ENCODE data around the gene CNOT8. TPM values are rescaled to one million over a fixed set of nuclear protein-coding genes. Genes with fewer than 3 reads are reported as not detected.
"Not testable (repeated sequence)": the region's sequence is repeated elsewhere in the genome, so short reads cannot be mapped to it uniquely, and the experiment has no call there.

Gene CNOT8
- 73.0 and 82.1 TPM in 2 replicates for total RNA-seq

- intact Hi-C loops (cut with micrococcal nuclease): loop anchor here (1.0 to 5.0 kb wide), 9 partner anchors 46 to 820 kb away; partner anchors contain the start of genes FAM114A2, GALNT10, GEMIN5 and LARP1
These were observed at the start of gene CNOT8 for GRCh38 chr5:154858297-154858971. Gene CNOT8, plus strand, starts transcription at chr5:154858627. Its CDS starts 4,652 bp downstream, at chr5:154863279.

- intact Hi-C loops (cut with micrococcal nuclease): loop anchor here (5.0 to 10.0 kb wide), 2 partner anchors 336 to 346 kb away; no protein-coding TSS in a partner anchor
These were observed 47.2 kb upstream of the CNOT8 start for GRCh38 chr5:154811239-154811638.

- intact Hi-C loops (cut with micrococcal nuclease): loop anchor here (1.0 to 10.0 kb wide), 7 partner anchors 46 to 347 kb away; partner anchors contain the start of genes CNOT8, GEMIN5 and LARP1
These were observed 46.6 kb upstream of the CNOT8 start for GRCh38 chr5:154811653-154812465.

GRCh38 chr5:154813158-154813557 lies 45.3 kb upstream of the CNOT8 start:
- intact Hi-C loops (cut with micrococcal nuclease): loop anchor here (5.0 to 10.0 kb wide), 2 partner anchors 334 to 348 kb away; no protein-coding TSS in a partner anchor

GRCh38 chr5:154813736-154814135 lies 44.7 kb upstream of the CNOT8 start:
- intact Hi-C loops (cut with micrococcal nuclease): loop anchor here (5.0 to 10.0 kb wide), 2 partner anchors 334 to 349 kb away; no protein-coding TSS in a partner anchor

- intact Hi-C loops (cut with micrococcal nuclease): loop anchor here (10.0 kb wide), 1 partner anchor 350 kb away; no protein-coding TSS in a partner anchor
These were observed 43.4 kb upstream of the CNOT8 start for GRCh38 chr5:154815025-154815424.

GRCh38 chr5:154815684-154816247 lies 42.7 kb upstream of the CNOT8 start:
- intact Hi-C loops (cut with micrococcal nuclease): loop anchor here (10.0 kb wide), 1 partner anchor 351 kb away; no protein-coding TSS in a partner anchor

GRCh38 chr5:154816891-154817492 lies 41.4 kb upstream of the CNOT8 start:
- intact Hi-C loops (cut with micrococcal nuclease): loop anchor here (10.0 kb wide), 1 partner anchor 352 kb away; no protein-coding TSS in a partner anchor

- intact Hi-C loops (cut with micrococcal nuclease): loop anchor here (10.0 kb wide), 1 partner anchor 353 kb away; no protein-coding TSS in a partner anchor
These were observed 40.6 kb upstream of the CNOT8 start for GRCh38 chr5:154817815-154818214.

- intact Hi-C loops (cut with micrococcal nuclease): loop anchor here (10.0 kb wide), 1 partner anchor 354 kb away; no protein-coding TSS in a partner anchor
These were observed 39.8 kb upstream of the CNOT8 start for GRCh38 chr5:154818471-154819116.

- intact Hi-C loops (cut with micrococcal nuclease): loop anchor here (10.0 kb wide), 1 partner anchor 355 kb away; no protein-coding TSS in a partner anchor
These were observed 38.9 kb upstream of the CNOT8 start for GRCh38 chr5:154819546-154819945.

- intact Hi-C loops (cut with micrococcal nuclease): no loop called here
These were observed 38.0 kb upstream of the CNOT8 start for GRCh38 chr5:154820383-154820782.

- intact Hi-C loops (cut with micrococcal nuclease): not testable (repeated sequence)
These were observed 35.5 kb upstream of the CNOT8 start for GRCh38 chr5:154822896-154823295.

GRCh38 chr5:154823605-154824004 lies 34.8 kb upstream of the CNOT8 start:
- intact Hi-C loops (cut with micrococcal nuclease): no loop called here

GRCh38 chr5:154824070-154824469 lies 34.4 kb upstream of the CNOT8 start:
- intact Hi-C loops (cut with micrococcal nuclease): no loop called here

GRCh38 chr5:154829181-154829588 lies 29.2 kb upstream of the CNOT8 start:
- intact Hi-C loops (cut with micrococcal nuclease): loop anchor here (1.0 kb wide), 1 partner anchor 30 kb away; no protein-coding TSS in a partner anchor

- intact Hi-C loops (cut with micrococcal nuclease): loop anchor here (1.0 kb wide), 1 partner anchor 30 kb away; no protein-coding TSS in a partner anchor
These were observed 28.7 kb upstream of the CNOT8 start for GRCh38 chr5:154829589-154830218.

GRCh38 chr5:154830219-154830595 lies 28.2 kb upstream of the CNOT8 start:
- intact Hi-C loops (cut with micrococcal nuclease): no loop called here

GRCh38 chr5:154830596-154830995 lies 27.8 kb upstream of the CNOT8 start:
- intact Hi-C loops (cut with micrococcal nuclease): no loop called here

GRCh38 chr5:154831451-154831850 lies 27.0 kb upstream of the CNOT8 start:
- intact Hi-C loops (cut with micrococcal nuclease): no loop called here
